Ascending aorta (tissue), 2 donors: Measurements from ENCODE around the gene NHSL1. TPM values are rescaled to one million over a fixed set of nuclear protein-coding genes. Genes with fewer than 3 reads are reported as not detected.

Experiments
- DNase-seq, 2 donors: peaks; one replicate each; pipeline ENCODE4 v3.0.0-alpha.2; 2019; ENCODE audit warnings: low spot score in 2 of 2
- H3K27ac ChIP-seq, 2 donors: fragments of 200-600 bp; sonication (generic); one replicate each; pipeline ENCODE4 v1.5.1; 2016 to 2017; ENCODE audit warnings: mild to moderate bottlenecking in 1 of 2
- H3K27me3 ChIP-seq: fragments of 200-600 bp; sonication (generic); one replicate; pipeline ENCODE4 v1.5.1; 2017
- H3K36me3 ChIP-seq, 2 donors: fragments of 200-600 bp; sonication (generic); one replicate each; pipeline ENCODE4 v1.5.1; 2016
- H3K4me1 ChIP-seq, 2 donors: fragments of 200-600 bp; sonication (generic); one replicate each; pipeline ENCODE4 v1.5.1; 2016 to 2017; ENCODE audit warnings: mild to moderate bottlenecking in 1 of 2
- H3K4me3 ChIP-seq, 2 donors: fragments of 200-600 bp; sonication (generic); one replicate each; pipeline ENCODE4 v1.5.1; 2016 to 2017; ENCODE audit warnings: mild to moderate bottlenecking in 1 of 2
- H3K9me3 ChIP-seq, 2 donors: fragments of 200-600 bp; sonication (generic); one replicate each; pipeline ENCODE4 v1.5.1; 2016
- CTCF ChIP-seq, 3 experiments: fragments of 200-600 bp in 2 of 3; fragments of 450-650 bp in 1 of 3; sonication (generic) in 2 of 3; IDR thresholded peaks; one replicate each; pipeline ENCODE4 v1.5.1; 2016 to 2019; ENCODE audit warnings: antibody characterized with exemption in 3 of 3, mild to moderate bottlenecking in 1 of 3, moderate library complexity in 1 of 3
- intact Hi-C: fragments of 100-400 bp; cut with DNase I; formaldehyde crosslinking; loops from one replicate; pipeline ENCODE4 v1.15.1; 2023
- total RNA-seq: library from RNA; depleted of rRNA; stranded (reverse); fragments of >200 nt; gene quantifications from one replicate; pipeline ENCODE4 v1.1.0, GENCODE V29; 2016

The NHSL1 gene
- total RNA-seq, 1 donor from 2014 or later = 10.4 TPM

- no peaks in the 10 kb centered on the region for H3K27me3 ChIP-seq
- intact Hi-C loops = no loop called here
- H3K4me1 ChIP-seq = no peaks in the 10 kb centered on the region
- no peak overlapping the region for H3K27ac ChIP-seq
- no peaks in the 10 kb centered on the region for H3K36me3 ChIP-seq
- no peak for DNase-seq
- TF ChIP-seq CTCF (IDR thresholded peaks at IDR 0.05) = no peak
- no peak overlapping the region for H3K4me3 ChIP-seq
- H3K9me3 ChIP-seq = no peaks in the 10 kb centered on the region
Measured at GRCh38 chr6:138493413-138493812, 5.9 kb downstream of the NHSL1 start.

- DNase-seq = no peak
- intact Hi-C loops = no loop called here
- TF ChIP-seq CTCF (IDR thresholded peaks at IDR 0.05) = no peak
- H3K4me3 ChIP-seq = no peak overlapping the region
- no peaks in the 10 kb centered on the region for H3K27me3 ChIP-seq
- no peak overlapping the region for H3K27ac ChIP-seq
- H3K4me1 ChIP-seq = no peaks in the 10 kb centered on the region
- no peaks in the 10 kb centered on the region for H3K36me3 ChIP-seq
- H3K9me3 ChIP-seq = no peaks in the 10 kb centered on the region
Measured at GRCh38 chr6:138492871-138493270, 6.4 kb downstream of the NHSL1 start.

GRCh38 chr6:138492113-138492512, 7.2 kb downstream of the NHSL1 start:
- no peak for TF ChIP-seq CTCF (IDR thresholded peaks at IDR 0.05)
- Histone ChIP-seq H3K9me3 (no peaks in the 10 kb centered on the region), H3K27me3 (no peaks in the 10 kb centered on the region), H3K27ac (no peak overlapping the region), H3K4me1 (no peaks in the 10 kb centered on the region), H3K4me3 (no peak overlapping the region), H3K36me3 (no peaks in the 10 kb centered on the region)
- no peak for DNase-seq
- intact Hi-C loops = no loop called here

- Histone ChIP-seq H3K27me3 (no peaks in the 10 kb centered on the region), H3K4me3 (no peak overlapping the region), H3K4me1 (no peaks in the 10 kb centered on the region), H3K27ac (no peak overlapping the region), H3K9me3 (no peaks in the 10 kb centered on the region), H3K36me3 (no peaks in the 10 kb centered on the region)
- no peak for TF ChIP-seq CTCF (IDR thresholded peaks at IDR 0.05)
- intact Hi-C loops = no loop called here
- no peak for DNase-seq
Measured at GRCh38 chr6:138491017-138491416, 8.3 kb downstream of the NHSL1 start.

GRCh38 chr6:138489846-138490245, 9.4 kb downstream of the NHSL1 start:
- no peaks in the 10 kb centered on the region for H3K4me1 ChIP-seq
- intact Hi-C loops = no loop called here
- H3K9me3 ChIP-seq = no peaks in the 10 kb centered on the region
- no peak overlapping the region for H3K4me3 ChIP-seq
- H3K27me3 ChIP-seq = no peaks in the 10 kb centered on the region
- TF ChIP-seq CTCF (IDR thresholded peaks at IDR 0.05) = no peak
- DNase-seq = no peak
- H3K27ac ChIP-seq = no peak overlapping the region
- H3K36me3 ChIP-seq = no peaks in the 10 kb centered on the region

- intact Hi-C loops = no loop called here
- Histone ChIP-seq H3K9me3 (no peaks in the 10 kb centered on the region), H3K4me3 (no peak overlapping the region), H3K4me1 (no peaks in the 10 kb centered on the region), H3K27ac (no peak overlapping the region), H3K36me3 (no peaks in the 10 kb centered on the region), H3K27me3 (no peaks in the 10 kb centered on the region)
- TF ChIP-seq CTCF (IDR thresholded peaks at IDR 0.05) = no peak
- DNase-seq = no peak
Measured at GRCh38 chr6:138487102-138487604, 12.1 kb downstream of the NHSL1 start.
